Stomach (tissue), 9 donors: ENCODE data around the gene MAP3K5. TPM values are rescaled to one million over a fixed set of nuclear protein-coding genes. Genes with fewer than 3 reads are reported as not detected.
"Not testable (repeated sequence)": the region's sequence is repeated elsewhere in the genome, so short reads cannot be mapped to it uniquely, and the experiment has no call there.

ENCODE experiments used
- DNase-seq, 2 donors: peaks; one replicate each; pipeline versions ENCODE4 v3.0.0 to v3.0.0-alpha.2; 2013 to 2019
- H3K27ac ChIP-seq, 5 donors: fragments of 200-600 bp in 4 of 5; sonication (generic) in 4 of 5; one replicate each; pipeline ENCODE4 v1.5.1; 2013 to 2019; ENCODE audit warnings: mild to moderate bottlenecking in 1 of 5, moderate library complexity in 1 of 5
- H3K27me3 ChIP-seq, 3 donors: fragments of 200-600 bp; sonication (generic); one replicate each; pipeline ENCODE4 v1.5.1; 2017 to 2019; ENCODE audit warnings: mixed run types in 1 of 3
- H3K36me3 ChIP-seq, 4 donors: fragments of 200-600 bp; sonication (generic); 1 replicate in 3 of 4; 2 replicates in 1 of 4; pipeline ENCODE4 v1.5.1; 2016 to 2019
- H3K4me1 ChIP-seq, 4 donors: fragments of 200-600 bp; sonication (generic); one replicate each; pipeline ENCODE4 v1.5.1; 2016 to 2019
- H3K4me3 ChIP-seq, 4 donors: fragments of 200-600 bp; sonication (generic) in 3 of 4; one replicate each; pipeline ENCODE4 v1.5.1; 2016 to 2019; ENCODE audit warnings: mild to moderate bottlenecking in 1 of 4
- H3K9me3 ChIP-seq, 4 donors: fragments of 200-600 bp; sonication (generic); one replicate each; pipeline ENCODE4 v1.5.1; 2016 to 2019
- CTCF ChIP-seq, 7 experiments: fragments of 450-650 bp in 4 of 7; fragments of 200-600 bp in 3 of 7; sonication (generic) in 3 of 7; IDR thresholded peaks; one replicate each; pipeline ENCODE4 v1.5.1; 2016 to 2019; ENCODE audit warnings: antibody characterized with exemption in 7 of 7, control low read depth in 2 of 7, mild to moderate bottlenecking in 1 of 7
- EP300 ChIP-seq: sonication (generic); formaldehyde crosslinking; IDR thresholded peaks from one replicate; pipeline ENCODE4 v1.6.1; 2017; ENCODE audit warnings: antibody characterized with exemption
- POLR2A ChIP-seq, 4 donors: fragments of 450-650 bp; IDR thresholded peaks; one replicate each; pipeline ENCODE4 v1.6.1; 2016; ENCODE audit warnings: antibody characterized with exemption in 4 of 4, control low read depth in 2 of 4, mild to moderate bottlenecking in 1 of 4, moderate library complexity in 1 of 4
- POLR2AphosphoS5 ChIP-seq, 3 donors: sonication (generic); formaldehyde crosslinking; IDR thresholded peaks; one replicate each; pipeline ENCODE4 v1.6.1; 2016; ENCODE audit warnings: antibody characterized with exemption in 3 of 3
- WGBS, 5 donors: extraction: QIAGEN DNeasy Blood & Tissue Kit in 3 of 5; methylation state at CpG; one replicate each; pipeline versions ENCODE4 v1.1.5 to v1.1.7; 2013 to 2018; 5-methylcytosine and 5-hydroxymethylcytosine counted together
- intact Hi-C: fragments of 100-400 bp; cut with DNase I; formaldehyde crosslinking; loops from one replicate; pipeline ENCODE4 v1.15.1; 2023; ENCODE audit warnings: low total_unique reads
- polyA plus RNA-seq, 3 donors: library from polyadenylated mRNA; stranded (reverse); fragments of 200-250 nt; gene quantifications; one replicate each; pipeline ENCODE4 v1.2.3, GENCODE V29; 2013
- total RNA-seq, 5 donors: library from RNA; depleted of rRNA; stranded (reverse); fragments of >200 nt; gene quantifications; one replicate each; pipeline versions ENCODE4 v1.1.0 to v1.2.3, GENCODE V29; 2014 to 2016
- donor health status: healthy with polysubstance abuse.
- donor health status: Bipolar disorder and iron deficiency.
- donor health status: healthy.

MAP3K5 gene
- total and polyA plus RNA-seq, 8 donors: 4.9 to 40.3 (median 23.6) TPM

- Histone ChIP-seq H3K9me3 (no peaks in the 10 kb centered on the region), H3K36me3 (peaks cover 0 to 6% (median 2%) of the 10 kb centered on the region in 4 donors), H3K4me3 (no peak overlapping the region), H3K4me1 (peaks cover 0 to 32% (median 22%) of the 10 kb centered on the region in 4 donors), H3K27me3 (no peaks in the 10 kb centered on the region), H3K27ac (peak overlapping the region in 2 of 5 donors; percentile 16 to 91)
- TF ChIP-seq CTCF (IDR thresholded peaks at IDR 0.05): no peak
- no peak for TF ChIP-seq EP300
- peak in 1 of 3 donors; percentile 16 for TF ChIP-seq POLR2AphosphoS5 (IDR thresholded peaks at IDR 0.05)
- no peak for TF ChIP-seq POLR2A (IDR thresholded peaks at IDR 0.05)
- intact Hi-C loops: no loop called here
- peak in 1 of 2 donors; percentile 39 for DNase-seq
- 21 to 59% (median 27%) methylated on average over 2 of the region's 2 CpGs for WGBS, 5 donors
These were observed 28.3 kb upstream of the MAP3K5 start for GRCh38 chr6:136820561-136820960.

- no peaks in the 10 kb centered on the region for H3K27me3 ChIP-seq
- intact Hi-C loops: no loop called here
- no peak for DNase-seq
- no peak overlapping the region for H3K4me3 ChIP-seq
- H3K9me3 ChIP-seq: no peaks in the 10 kb centered on the region
- no peak overlapping the region for H3K27ac ChIP-seq
- TF ChIP-seq POLR2AphosphoS5 (IDR thresholded peaks at IDR 0.05) (no peak), POLR2A (IDR thresholded peaks at IDR 0.05) (no peak), CTCF (IDR thresholded peaks at IDR 0.05) (no peak), EP300 (no peak)
- 54 to 65% (median 64%) methylated on average over 2 of the region's 2 CpGs for WGBS, 5 donors
- H3K4me1 ChIP-seq: peaks cover 0 to 17% (median 8%) of the 10 kb centered on the region in 4 donors
- no peaks in the 10 kb centered on the region for H3K36me3 ChIP-seq
These were observed 24.4 kb upstream of the MAP3K5 start for GRCh38 chr6:136816656-136817055.

GRCh38 chr6:136815608-136816007 lies 23.3 kb upstream of the MAP3K5 start:
- H3K27ac ChIP-seq, intact Hi-C loops, H3K4me1 ChIP-seq, H3K4me3 ChIP-seq, H3K27me3 ChIP-seq, DNase-seq, H3K36me3 ChIP-seq, H3K9me3 ChIP-seq: not testable (repeated sequence)
- 64 to 100% (median 89%) methylated on average over 1 of the region's 1 CpG for WGBS, 5 donors

GRCh38 chr6:136812174-136812573 lies 19.9 kb upstream of the MAP3K5 start:
- Histone ChIP-seq H3K27me3 (no peaks in the 10 kb centered on the region), H3K9me3 (no peaks in the 10 kb centered on the region), H3K4me1 (no peaks in the 10 kb centered on the region), H3K36me3 (no peaks in the 10 kb centered on the region), H3K4me3 (no peak overlapping the region), H3K27ac (peak overlapping the region in 3 of 5 donors; percentile 1 to 32 (median 11))
- WGBS, 5 donors: 71 to 86% (median 74%) methylated on average over 2 of the region's 2 CpGs
- intact Hi-C loops: no loop called here
- DNase-seq: no peak
- no peak for TF ChIP-seq CTCF (IDR thresholded peaks at IDR 0.05)
- no peak for TF ChIP-seq POLR2A (IDR thresholded peaks at IDR 0.05)
- TF ChIP-seq EP300: no peak
- TF ChIP-seq POLR2AphosphoS5 (IDR thresholded peaks at IDR 0.05): no peak

GRCh38 chr6:136811272-136811671 lies 19.0 kb upstream of the MAP3K5 start:
- intact Hi-C loops: no loop called here
- DNase-seq: no peak

More at GRCh38 chr6:136811272-136811671, 19.0 kb upstream of the MAP3K5 start:
- Histone ChIP-seq H3K27ac (no peak overlapping the region), H3K4me1 (no peaks in the 10 kb centered on the region), H3K9me3 (no peaks in the 10 kb centered on the region), H3K4me3 (no peak overlapping the region), H3K27me3 (no peaks in the 10 kb centered on the region), H3K36me3 (no peaks in the 10 kb centered on the region)
- TF ChIP-seq CTCF (IDR thresholded peaks at IDR 0.05) (no peak), EP300 (no peak), POLR2A (IDR thresholded peaks at IDR 0.05) (no peak), POLR2AphosphoS5 (IDR thresholded peaks at IDR 0.05) (no peak)
